PC-9 (cell line): ENCODE data around the gene ERC2. TPM values are rescaled to one million over a fixed set of nuclear protein-coding genes. Genes with fewer than 3 reads are reported as not detected.
A peak's percentile ranks its signal among the peaks of the same experiment; 100 is the strongest.

Experiments
- BruUV-seq: library from RNA; stranded (reverse); fragments of 400-500 nt; replicated peaks from 2 replicates; lab custom pipeline; 2021; lab: Mats Ljungman, UMichigan
- CTCF ChIA-PET: fragments of 300-600 bp; sonication (Branson Sonifier 250); formaldehyde crosslinking; loops from one replicate; lab custom pipeline; 2022; ENCODE audit warnings: antibody characterized with exemption; lab: Charles Lee
- POLR2A ChIA-PET: fragments of 300-600 bp; sonication (Branson Sonifier 250); formaldehyde crosslinking; loops from one replicate; lab custom pipeline; 2022; ENCODE audit warnings: antibody characterized with exemption; ENCODE audit not compliant: unreplicated experiment; lab: Charles Lee
- DNase-seq, 2 experiments: peaks; one replicate each; pipeline versions ENCODE4 v3.0.0 to v3.0.0-alpha.2; 2015 to 2022; ENCODE audit warnings: mixed read lengths in 1 of 2
- H2AFZ ChIP-seq: fragments of 200-600 bp; sonication (generic); 2 replicates; pipeline ENCODE4 v1.8.1; 2017; ENCODE audit warnings: antibody characterized with exemption
- H3F3A ChIP-seq: fragments of 200-600 bp; sonication (generic); 2 replicates; pipeline ENCODE4 v1.8.1; 2017; ENCODE audit warnings: antibody characterized with exemption, mild to moderate bottlenecking, low read depth; ENCODE audit not compliant: insufficient read depth
- H3K27ac ChIP-seq: fragments of 200-600 bp; sonication (generic); 2 replicates; pipeline ENCODE4 v1.6.1; 2016; ENCODE audit warnings: mixed run types
- H3K27me3 ChIP-seq: fragments of 200-600 bp; sonication (generic); 2 replicates; pipeline ENCODE4 v1.6.1; 2016; ENCODE audit warnings: low read depth, mixed run types; ENCODE audit not compliant: insufficient read depth
- H3K36me3 ChIP-seq: fragments of 200-600 bp; sonication (generic); 2 replicates; pipeline ENCODE4 v1.6.1; 2016; ENCODE audit warnings: low read depth, mixed run types
- H3K4me1 ChIP-seq: fragments of 200-600 bp; sonication (generic); replicated peaks from 2 replicates; pipeline ENCODE4 v1.6.1; 2016; ENCODE audit warnings: mixed run types; ENCODE audit not compliant: insufficient read depth
- H3K4me2 ChIP-seq: fragments of 200-600 bp; sonication (generic); 2 replicates; pipeline ENCODE4 v1.6.1; 2017; ENCODE audit warnings: mixed run types
- H3K4me3 ChIP-seq: fragments of 200-600 bp; sonication (generic); 2 replicates; pipeline ENCODE4 v1.6.1; 2016; ENCODE audit warnings: mixed run types
- H3K79me2 ChIP-seq: fragments of 200-600 bp; sonication (generic); 2 replicates; pipeline ENCODE4 v1.6.1; 2017; ENCODE audit warnings: low read depth, mixed run types
- H3K9me2 ChIP-seq: fragments of 200-600 bp; sonication (generic); 2 replicates; pipeline ENCODE4 v1.8.1; 2017; ENCODE audit warnings: mild to moderate bottlenecking; ENCODE audit not compliant: insufficient read depth
- H3K9me3 ChIP-seq: fragments of 200-600 bp; sonication (generic); 2 replicates; pipeline ENCODE4 v1.8.1; 2016; ENCODE audit warnings: low read depth; ENCODE audit not compliant: insufficient read depth
- H4K20me1 ChIP-seq: fragments of 200-600 bp; sonication (generic); 2 replicates; pipeline ENCODE4 v1.8.1; 2017; ENCODE audit not compliant: insufficient read depth
- CTCF ChIP-seq: fragments of 200-600 bp; sonication (generic); conservative IDR thresholded peaks from 2 replicates; pipeline ENCODE4 v1.6.1; 2017; ENCODE audit warnings: mixed run types, antibody characterized with exemption, mild to moderate bottlenecking, moderate library complexity
- EZH2 ChIP-seq: fragments of 200-600 bp; sonication (generic); IDR thresholded peaks from 2 replicates; pipeline ENCODE4 v1.8.0; 2017; ENCODE audit warnings: antibody characterized with exemption, low read depth
- intact Hi-C: fragments of 100-400 bp; cut with micrococcal nuclease; formaldehyde crosslinking; loops from one replicate; pipeline ENCODE4 v1.10.0; 2022; ENCODE audit not compliant: unreplicated experiment
- total RNA-seq: library from RNA; stranded (reverse); gene quantifications from 2 replicates; pipeline ENCODE4 v1.2.3, GENCODE V29; 2021

The ERC2 gene
- total RNA-seq, 1 experiment from 2014 or later = 1.4 TPM

GRCh38 chr3:55515550-55516246 lies 952.6 kb downstream of the ERC2 start:
- no peak for DNase-seq
- Histone ChIP-seq H3K9me3 (no peaks in the 10 kb centered on the region), H3K4me1 (peaks cover 35% of the 10 kb centered on the region), H3K27ac (no peak overlapping the region), H3F3A (peaks cover 23% of the 10 kb centered on the region; the same call in 1 of the 2 replicates), H2AFZ (no peak overlapping the region), H3K27me3 (no peaks in the 10 kb centered on the region), H3K4me3 (no peak overlapping the region), H3K9me2 (no peaks in the 10 kb centered on the region), H3K36me3 (no peaks in the 10 kb centered on the region), H4K20me1 (no peaks in the 10 kb centered on the region), H3K4me2 (no peak overlapping the region), H3K79me2 (no peaks in the 10 kb centered on the region)
- TF ChIP-seq EZH2 (no peak), CTCF (no peak)
- intact Hi-C loops = no loop called here
- BruUV-seq = no TSS peak
- ChIA-PET CTCF (no interaction called here), POLR2A (no interaction called here)

- POLR2A ChIA-PET = no interaction called here
- H2AFZ ChIP-seq = no peak overlapping the region
- no peak overlapping the region for H3K4me2 ChIP-seq
- H3F3A ChIP-seq = peaks cover 22% of the 10 kb centered on the region; the same call in 1 of the 2 replicates
- H3K27ac ChIP-seq = no peak overlapping the region
- no peaks in the 10 kb centered on the region for H3K27me3 ChIP-seq
- DNase-seq = no peak
- H3K4me3 ChIP-seq = no peak overlapping the region
- no peaks in the 10 kb centered on the region for H4K20me1 ChIP-seq
- no peaks in the 10 kb centered on the region for H3K9me2 ChIP-seq
- H3K79me2 ChIP-seq = no peaks in the 10 kb centered on the region
- intact Hi-C loops = no loop called here
- H3K4me1 ChIP-seq = peaks cover 32% of the 10 kb centered on the region
- TF ChIP-seq CTCF (no peak), EZH2 (no peak)
- BruUV-seq = no TSS peak
- CTCF ChIA-PET = no interaction called here
- no peaks in the 10 kb centered on the region for H3K36me3 ChIP-seq
- H3K9me3 ChIP-seq = no peaks in the 10 kb centered on the region
Observed at GRCh38 chr3:55514962-55515361, 953.3 kb downstream of the ERC2 start.

GRCh38 chr3:55512571-55513343 lies 955.5 kb downstream of the ERC2 start:
- H3K27ac ChIP-seq = 0 out of 2 replicates have a peak overlapping the region, but pooled peaks have one; percentile 9
- POLR2A ChIA-PET = interaction anchor here (0.5 to 0.6 kb wide), 2 partner anchors 125 to 150 kb away, joined by 4 to 7 read pairs; no protein-coding TSS in a partner anchor
- no peaks in the 10 kb centered on the region for H3K27me3 ChIP-seq
- TF ChIP-seq CTCF (no peak), EZH2 (no peak)
- H3K36me3 ChIP-seq = no peaks in the 10 kb centered on the region
- H2AFZ ChIP-seq = no peak overlapping the region
- H3K4me2 ChIP-seq = no peak overlapping the region
- intact Hi-C loops = no loop called here
- H3K9me3 ChIP-seq = no peaks in the 10 kb centered on the region
- H3K9me2 ChIP-seq = no peaks in the 10 kb centered on the region
- BruUV-seq = no TSS peak
- H3K4me1 ChIP-seq = peaks cover 10% of the 10 kb centered on the region
- H3K4me3 ChIP-seq = no peak overlapping the region
- CTCF ChIA-PET = no interaction called here
- no peaks in the 10 kb centered on the region for H3K79me2 ChIP-seq
- no peaks in the 10 kb centered on the region for H4K20me1 ChIP-seq
- 0 out of 2 replicates have a peak, but pooled peaks cover under 1% of the 10 kb centered on the region for H3F3A ChIP-seq
- no peak for DNase-seq
